OCI-LY7 (cell line): ENCODE results near the gene WDR38. TPM values are rescaled to one million over a fixed set of nuclear protein-coding genes. Genes with fewer than 3 reads are reported as not detected.

ENCODE experiments used
- BruUV-seq: library from RNA; stranded (reverse); fragments of 400-500 nt; replicated peaks from 2 replicates; lab custom pipeline; 2021; lab: Mats Ljungman, UMichigan
- CTCF ChIA-PET: fragments of 300-600 bp; sonication (Branson Sonifier 250); formaldehyde crosslinking; loops from one replicate; lab custom pipeline; 2022; ENCODE audit warnings: antibody characterized with exemption; ENCODE audit not compliant: unreplicated experiment; lab: Charles Lee
- POLR2A ChIA-PET: fragments of 300-600 bp; sonication (Branson Sonifier 250); formaldehyde crosslinking; loops from one replicate; lab custom pipeline; 2022; ENCODE audit warnings: antibody characterized with exemption; lab: Charles Lee
- DNase-seq: peaks from one replicate; pipeline ENCODE4 v3.0.0-alpha.2; 2015; ENCODE audit warnings: low spot score
- H2AFZ ChIP-seq: fragments of 200-600 bp; sonication (generic), shearing (Covaris generic); 2 replicates; pipeline ENCODE4 v1.6.1; 2014; ENCODE audit warnings: mild to moderate bottlenecking, antibody characterized with exemption, low read length, moderate library complexity
- H3K27ac ChIP-seq: fragments of 200-600 bp; sonication (generic); 2 replicates; pipeline ENCODE4 v1.5.1; 2014; ENCODE audit warnings: mixed run types, low read depth, mild to moderate bottlenecking, moderate library complexity, low read length, inconsistent platforms; ENCODE audit not compliant: poor library complexity, severe bottlenecking
- H3K36me3 ChIP-seq: fragments of 200-600 bp; sonication (generic); 2 replicates; pipeline ENCODE4 v1.6.1; 2014; ENCODE audit warnings: mild to moderate bottlenecking, antibody characterized with exemption, low read length, moderate library complexity, mixed read lengths; ENCODE audit not compliant: insufficient read depth
- H3K4me1 ChIP-seq: fragments of 200-600 bp; sonication (generic); 2 replicates; pipeline ENCODE4 v1.5.1; 2014; ENCODE audit warnings: mild to moderate bottlenecking, low read length; ENCODE audit not compliant: insufficient read depth, poor library complexity, severe bottlenecking
- H3K4me2 ChIP-seq: fragments of 200-600 bp; sonication (generic); 2 replicates; pipeline ENCODE4 v1.6.1; 2014; ENCODE audit warnings: mild to moderate bottlenecking, low read length
- H3K4me3 ChIP-seq: fragments of 200-600 bp; sonication (generic); 2 replicates; pipeline ENCODE4 v1.5.1; 2014; ENCODE audit warnings: mild to moderate bottlenecking, low read depth, low read length; ENCODE audit not compliant: poor library complexity, severe bottlenecking
- H3K79me2 ChIP-seq: fragments of 200-600 bp; sonication (generic); 2 replicates; pipeline ENCODE4 v1.6.1; 2016; ENCODE audit warnings: low read depth, mild to moderate bottlenecking, low read length, moderate library complexity, mixed read lengths; ENCODE audit not compliant: insufficient read depth
- H3K9me2 ChIP-seq: fragments of 200-600 bp; sonication (generic); 2 replicates; pipeline ENCODE4 v1.6.1; 2016; ENCODE audit warnings: mild to moderate bottlenecking, low read length, mixed read lengths; ENCODE audit not compliant: insufficient read depth
- H3K9me3 ChIP-seq: fragments of 200-600 bp; sonication (generic); 2 replicates; pipeline ENCODE4 v1.6.1; 2014; ENCODE audit warnings: mild to moderate bottlenecking, mixed run types, low read length, mixed read lengths
- H4K20me1 ChIP-seq: fragments of 200-600 bp; sonication (generic); 2 replicates; pipeline ENCODE4 v1.6.1; 2014; ENCODE audit warnings: mild to moderate bottlenecking, antibody characterized with exemption, low read length, moderate library complexity, mixed read lengths; ENCODE audit not compliant: insufficient read depth
- CTCF ChIP-seq: fragments of 200-600 bp; sonication (generic); conservative IDR thresholded peaks from 2 replicates; pipeline ENCODE4 v1.5.1; 2014; ENCODE audit warnings: mild to moderate bottlenecking, antibody characterized with exemption, low read length, moderate library complexity, mixed read lengths
- EZH2phosphoT487 ChIP-seq: fragments of 200-600 bp; sonication (generic); IDR thresholded peaks from 2 replicates; pipeline ENCODE4 v1.6.1; 2018; ENCODE audit warnings: low read depth, borderline replicate concordance, mild to moderate bottlenecking, mixed run types, antibody characterized with exemption, low read length, moderate library complexity, mixed read lengths
- intact Hi-C: fragments of 100-400 bp; cut with micrococcal nuclease; formaldehyde crosslinking; loops from one replicate; pipeline ENCODE4 v1.10.0; 2022; ENCODE audit not compliant: unreplicated experiment
- total RNA-seq, 2 experiments: library from RNA; depleted of rRNA in 1 of 2; stranded (reverse); fragments of >200 nt in 1 of 2; shearing (Covaris generic) in 1 of 2; gene quantifications; 2 replicates each; pipeline ENCODE4 v1.2.3, GENCODE V29; 2014 to 2022

The WDR38 gene
- total RNA-seq, 2 experiments from 2014 or later = not detected

- Histone ChIP-seq H3K9me3 (no peaks in the 10 kb centered on the region), H3K79me2 (peaks cover 19% of the 10 kb centered on the region), H4K20me1 (peaks cover 18% of the 10 kb centered on the region), H3K36me3 (peaks cover 46% of the 10 kb centered on the region), H3K4me1 (peaks cover 31% of the 10 kb centered on the region), H2AFZ (no peak overlapping the region), H3K4me3 (no peak overlapping the region), H3K4me2 (no peak overlapping the region), H3K9me2 (no peaks in the 10 kb centered on the region), H3K27ac (no peak overlapping the region)
- TF ChIP-seq EZH2phosphoT487 (no peak), CTCF (no peak)
- intact Hi-C loops = loop anchor here (10.0 kb wide), 1 partner anchor 519 kb away; no protein-coding TSS in a partner anchor
- POLR2A ChIA-PET = no interaction called here
- BruUV-seq = no TSS peak
- DNase-seq = no peak
- CTCF ChIA-PET = no interaction called here
These were observed 2.3 kb downstream of the WDR38 start for GRCh38 chr9:124855566-124855943.

- H3K27ac ChIP-seq = no peak overlapping the region
- TF ChIP-seq CTCF (peak; percentile 66), EZH2phosphoT487 (no peak)
- no peak overlapping the region for H3K4me2 ChIP-seq
- peaks cover 25% of the 10 kb centered on the region for H3K79me2 ChIP-seq
- H3K4me3 ChIP-seq = no peak overlapping the region
- H3K36me3 ChIP-seq = peaks cover 52% of the 10 kb centered on the region
- H2AFZ ChIP-seq = no peak overlapping the region
- H3K4me1 ChIP-seq = peaks cover 32% of the 10 kb centered on the region
- peak; percentile 51 for DNase-seq
- no TSS peak for BruUV-seq
- peaks cover 24% of the 10 kb centered on the region for H4K20me1 ChIP-seq
- intact Hi-C loops = loop anchor here (10.0 kb wide), 1 partner anchor 519 kb away; no protein-coding TSS in a partner anchor
- CTCF ChIA-PET = no interaction called here
- POLR2A ChIA-PET = no interaction called here
- no peaks in the 10 kb centered on the region for H3K9me2 ChIP-seq
- no peaks in the 10 kb centered on the region for H3K9me3 ChIP-seq
These were observed 2.9 kb downstream of the WDR38 start for GRCh38 chr9:124855944-124856765.
